Stimulated activated naive CD8-positive, alpha-beta T cell treated with anti-CD3 and anti-CD28 coated beads, Interleukin-15, Interleukin-2, amounts not matched to agents 100 ng/mL and 50 ng/mL, for 24 hours (primary cell): ENCODE results near the gene HSP90AB1.

Source experiments
- H3K27ac Mint-ChIP-seq: one replicate; pipeline ENCODE4 v1.8.0; 2021; ENCODE audit warnings: mild to moderate bottlenecking, mixed read lengths
- H3K27me3 Mint-ChIP-seq: one replicate; pipeline ENCODE4 v1.8.0; 2021; ENCODE audit warnings: mixed read lengths
- H3K36me3 Mint-ChIP-seq: one replicate; pipeline ENCODE4 v1.8.0; 2021; ENCODE audit warnings: low read depth, mixed read lengths
- H3K4me1 Mint-ChIP-seq: one replicate; pipeline ENCODE4 v1.8.0; 2021; ENCODE audit warnings: low read depth, mixed read lengths
- H3K4me3 Mint-ChIP-seq: one replicate; pipeline ENCODE4 v1.8.0; 2021; ENCODE audit warnings: mild to moderate bottlenecking, mixed read lengths
- H3K9me3 Mint-ChIP-seq: one replicate; pipeline ENCODE4 v1.8.0; 2021; ENCODE audit warnings: mixed read lengths

Gene HSP90AB1

GRCh38 chr6:44254191-44255104 lies 7.5 kb downstream of the HSP90AB1 start:
- Mint-ChIP-seq H3K4me1 (peaks cover 86% of the 10 kb centered on the region), H3K4me3 (peak overlapping the region; percentile 92), H3K9me3 (no peaks in the 10 kb centered on the region), H3K27me3 (no peaks in the 10 kb centered on the region), H3K27ac (peak overlapping the region; percentile 89), H3K36me3 (peaks cover 86% of the 10 kb centered on the region)

GRCh38 chr6:44255105-44255808 lies 8.4 kb downstream of the HSP90AB1 start:
- Mint-ChIP-seq H3K36me3 (peaks cover 85% of the 10 kb centered on the region), H3K4me3 (peak overlapping the region; percentile 92), H3K27me3 (no peaks in the 10 kb centered on the region), H3K4me1 (peaks cover 82% of the 10 kb centered on the region), H3K27ac (peak overlapping the region; percentile 89), H3K9me3 (no peaks in the 10 kb centered on the region)

GRCh38 chr6:44255871-44256774 lies 9.2 kb downstream of the HSP90AB1 start:
- peak overlapping the region; percentile 92 for H3K4me3 Mint-ChIP-seq
- peaks cover 83% of the 10 kb centered on the region for H3K36me3 Mint-ChIP-seq
- H3K27me3 Mint-ChIP-seq = no peaks in the 10 kb centered on the region
- peak overlapping the region; percentile 89 for H3K27ac Mint-ChIP-seq
- H3K4me1 Mint-ChIP-seq = peaks cover 82% of the 10 kb centered on the region
- H3K9me3 Mint-ChIP-seq = no peaks in the 10 kb centered on the region

GRCh38 chr6:44256775-44257024 lies 9.8 kb downstream of the HSP90AB1 start:
- peak overlapping the region; percentile 89 for H3K27ac Mint-ChIP-seq
- H3K9me3 Mint-ChIP-seq = no peaks in the 10 kb centered on the region
- H3K4me1 Mint-ChIP-seq = peaks cover 79% of the 10 kb centered on the region
- no peaks in the 10 kb centered on the region for H3K27me3 Mint-ChIP-seq
- H3K4me3 Mint-ChIP-seq = peak overlapping the region; percentile 92
- peaks cover 79% of the 10 kb centered on the region for H3K36me3 Mint-ChIP-seq

GRCh38 chr6:44257025-44257752 lies 10.3 kb downstream of the HSP90AB1 start, which contains the start of gene SLC35B2:
TSS of gene SLC35B2 (minus strand) at chr6:44257528. CDS start at chr6:44257410, 118 bp downstream.
- peaks cover 78% of the 10 kb centered on the region for H3K36me3 Mint-ChIP-seq
- peak within 1 kb of the TSS; percentile 98 for H3K27ac Mint-ChIP-seq
- no peaks in the 10 kb centered on the region for H3K27me3 Mint-ChIP-seq
- H3K9me3 Mint-ChIP-seq = no peaks in the 10 kb centered on the region
- H3K4me1 Mint-ChIP-seq = peaks cover 79% of the 10 kb centered on the region
- peak within 1 kb of the TSS; percentile 92 for H3K4me3 Mint-ChIP-seq

GRCh38 chr6:44257753-44258324 lies 10.9 kb downstream of the HSP90AB1 start:
- no peaks in the 10 kb centered on the region for H3K9me3 Mint-ChIP-seq
- no peaks in the 10 kb centered on the region for H3K27me3 Mint-ChIP-seq
- H3K36me3 Mint-ChIP-seq = peaks cover 73% of the 10 kb centered on the region
- peak overlapping the region; percentile 98 for H3K27ac Mint-ChIP-seq
- H3K4me1 Mint-ChIP-seq = peaks cover 79% of the 10 kb centered on the region
- H3K4me3 Mint-ChIP-seq = peak overlapping the region; percentile 83

- H3K36me3 Mint-ChIP-seq = peaks cover 68% of the 10 kb centered on the region
- peaks cover 79% of the 10 kb centered on the region for H3K4me1 Mint-ChIP-seq
- H3K27me3 Mint-ChIP-seq = no peaks in the 10 kb centered on the region
- H3K9me3 Mint-ChIP-seq = no peaks in the 10 kb centered on the region
- peak overlapping the region; percentile 83 for H3K4me3 Mint-ChIP-seq
- H3K27ac Mint-ChIP-seq = peak overlapping the region; percentile 98
These were observed 11.5 kb downstream of the HSP90AB1 start for GRCh38 chr6:44258325-44258863.

- H3K27ac Mint-ChIP-seq = peak overlapping the region; percentile 98
- H3K27me3 Mint-ChIP-seq = no peaks in the 10 kb centered on the region
- H3K4me1 Mint-ChIP-seq = peaks cover 78% of the 10 kb centered on the region
- H3K9me3 Mint-ChIP-seq = no peaks in the 10 kb centered on the region
- H3K4me3 Mint-ChIP-seq = peak overlapping the region; percentile 83
- peaks cover 63% of the 10 kb centered on the region for H3K36me3 Mint-ChIP-seq
These were observed 12.0 kb downstream of the HSP90AB1 start for GRCh38 chr6:44258921-44259320.

- Mint-ChIP-seq H3K9me3 (no peaks in the 10 kb centered on the region), H3K36me3 (peaks cover 52% of the 10 kb centered on the region), H3K4me1 (peaks cover 71% of the 10 kb centered on the region), H3K4me3 (no peak overlapping the region), H3K27ac (peak overlapping the region; percentile 75), H3K27me3 (no peaks in the 10 kb centered on the region)
These were observed 13.1 kb downstream of the HSP90AB1 start for GRCh38 chr6:44260011-44260410.

- Mint-ChIP-seq H3K9me3 (no peaks in the 10 kb centered on the region), H3K36me3 (peaks cover 45% of the 10 kb centered on the region), H3K4me1 (peaks cover 69% of the 10 kb centered on the region), H3K4me3 (peak overlapping the region; percentile 44), H3K27ac (peak overlapping the region; percentile 75), H3K27me3 (no peaks in the 10 kb centered on the region)
These were observed 13.8 kb downstream of the HSP90AB1 start for GRCh38 chr6:44260451-44261297.

- H3K4me3 Mint-ChIP-seq = peak overlapping the region; percentile 93
- H3K9me3 Mint-ChIP-seq = no peaks in the 10 kb centered on the region
- H3K27ac Mint-ChIP-seq = no peak overlapping the region
- peaks cover 69% of the 10 kb centered on the region for H3K4me1 Mint-ChIP-seq
- no peaks in the 10 kb centered on the region for H3K27me3 Mint-ChIP-seq
- peaks cover 39% of the 10 kb centered on the region for H3K36me3 Mint-ChIP-seq
These were observed 14.7 kb downstream of the HSP90AB1 start for GRCh38 chr6:44261581-44261980.

GRCh38 chr6:44262467-44263353 lies 15.8 kb downstream of the HSP90AB1 start:
- peaks cover 37% of the 10 kb centered on the region for H3K36me3 Mint-ChIP-seq
- H3K9me3 Mint-ChIP-seq = no peaks in the 10 kb centered on the region
- H3K4me3 Mint-ChIP-seq = peak overlapping the region; percentile 93
- H3K27ac Mint-ChIP-seq = peak overlapping the region; percentile 93
- H3K27me3 Mint-ChIP-seq = peaks cover 2% of the 10 kb centered on the region
- peaks cover 72% of the 10 kb centered on the region for H3K4me1 Mint-ChIP-seq
